ENCODE results near the gene MANSC4.

DNA sequence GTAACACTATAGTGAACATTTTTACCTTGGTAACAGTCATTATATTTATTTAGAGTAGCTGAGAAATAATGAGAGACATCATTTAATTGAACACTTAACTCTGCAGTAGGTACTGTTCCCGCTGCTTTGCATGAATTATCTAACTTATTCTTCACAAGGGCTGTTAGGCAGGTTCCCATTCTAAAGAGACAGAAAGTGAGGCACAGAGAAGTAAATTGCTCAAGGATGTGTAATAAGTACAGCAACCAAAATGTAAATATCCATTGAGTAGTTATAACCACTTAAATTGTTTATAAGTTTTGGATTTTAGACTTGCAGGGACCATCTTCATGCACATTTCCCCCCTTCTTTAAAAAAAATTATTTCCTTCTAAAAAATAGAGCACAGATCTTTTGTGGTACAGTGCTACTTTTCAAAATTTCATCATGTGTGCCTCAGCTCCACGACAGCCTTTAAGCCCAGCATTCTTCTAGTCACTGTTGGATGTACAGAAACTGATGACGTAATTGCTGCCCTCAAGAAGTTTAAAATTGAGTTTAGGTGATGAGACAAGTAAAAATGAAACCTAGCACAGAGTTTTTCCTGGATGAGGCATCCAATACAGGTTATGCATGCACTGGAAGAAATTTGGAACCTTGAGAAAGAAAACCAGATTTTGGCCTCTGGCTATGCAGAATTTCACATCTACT lies 6.0 kb upstream of the MANSC4 start:
- TF ChIP-seq CHD1 (IDR thresholded peaks at IDR 0.05; ENCODE audit: low read depth, low read length) (no peak), CTCF (IDR thresholded peaks at IDR 0.05 in 2 of 3, conservative IDR thresholded peaks at IDR 0.05 in 1 of 3; ENCODE audit: control insufficient read depth in 2 of 3, extremely low read depth in 1 of 3, insufficient read depth in 1 of 3, low read depth in 3 of 3, low read length in 3 of 3) (no peak), USF1 (IDR thresholded peaks at IDR 0.05; ENCODE audit: borderline replicate concordance, extremely low read length, insufficient read depth, low read depth, low read length) (no peak), PAX8 (IDR thresholded peaks at IDR 0.05) (no peak)
- TF ChIP-seq, protein P1, sequence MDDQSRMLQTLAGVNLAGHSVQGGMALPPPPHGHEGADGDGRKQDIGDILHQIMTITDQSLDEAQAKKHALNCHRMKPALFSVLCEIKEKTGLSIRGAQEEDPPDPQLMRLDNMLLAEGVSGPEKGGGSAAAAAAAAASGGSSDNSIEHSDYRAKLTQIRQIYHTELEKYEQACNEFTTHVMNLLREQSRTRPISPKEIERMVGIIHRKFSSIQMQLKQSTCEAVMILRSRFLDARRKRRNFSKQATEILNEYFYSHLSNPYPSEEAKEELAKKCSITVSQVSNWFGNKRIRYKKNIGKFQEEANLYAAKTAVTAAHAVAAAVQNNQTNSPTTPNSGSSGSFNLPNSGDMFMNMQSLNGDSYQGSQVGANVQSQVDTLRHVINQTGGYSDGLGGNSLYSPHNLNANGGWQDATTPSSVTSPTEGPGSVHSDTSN (IDR thresholded peaks at IDR 0.05; ENCODE audit: insufficient replicate concordance, low read depth, low read length) = no peak

Data from GM12878 (cell line).